Effector memory CD4-positive, alpha-beta T cell (primary cell): Measurements from ENCODE around the gene PTPRH.
"Not testable (repeated sequence)": the region's sequence is repeated elsewhere in the genome, so short reads cannot be mapped to it uniquely, and the experiment has no call there.

Experiments
- DNase-seq, 3 donors: peaks; one replicate each; pipeline ENCODE4 v3.0.0-alpha.2; 2020
- H3K27ac ChIP-seq: 2 replicates; pipeline ENCODE4 v1.7.0; 2013; ENCODE audit warnings: mild to moderate bottlenecking, low read length, moderate library complexity; ENCODE audit not compliant: insufficient read depth, poor library complexity, severe bottlenecking
- H3K27me3 ChIP-seq: replicated peaks from 2 replicates; pipeline ENCODE4 v1.7.0; 2013; ENCODE audit warnings: mild to moderate bottlenecking, low read length; ENCODE audit not compliant: insufficient read depth, control insufficient read depth, poor library complexity, severe bottlenecking
- H3K36me3 ChIP-seq: 2 replicates; pipeline ENCODE4 v1.7.0; 2013; ENCODE audit warnings: mild to moderate bottlenecking, low read length, moderate library complexity; ENCODE audit not compliant: control insufficient read depth, insufficient read depth
- H3K4me1 ChIP-seq: 2 replicates; pipeline ENCODE4 v1.7.0; 2013; ENCODE audit warnings: low read length, mild to moderate bottlenecking; ENCODE audit not compliant: control insufficient read depth, insufficient read depth, poor library complexity, severe bottlenecking
- H3K4me3 ChIP-seq: 2 replicates; pipeline ENCODE4 v1.7.0; 2013; ENCODE audit warnings: low read length, low read depth, mild to moderate bottlenecking; ENCODE audit not compliant: insufficient read depth, poor library complexity, severe bottlenecking
- H3K9me3 ChIP-seq: 2 replicates; pipeline ENCODE4 v1.7.0; 2013; ENCODE audit warnings: mild to moderate bottlenecking, low read length, moderate library complexity; ENCODE audit not compliant: control insufficient read depth

PTPRH gene

DNA sequence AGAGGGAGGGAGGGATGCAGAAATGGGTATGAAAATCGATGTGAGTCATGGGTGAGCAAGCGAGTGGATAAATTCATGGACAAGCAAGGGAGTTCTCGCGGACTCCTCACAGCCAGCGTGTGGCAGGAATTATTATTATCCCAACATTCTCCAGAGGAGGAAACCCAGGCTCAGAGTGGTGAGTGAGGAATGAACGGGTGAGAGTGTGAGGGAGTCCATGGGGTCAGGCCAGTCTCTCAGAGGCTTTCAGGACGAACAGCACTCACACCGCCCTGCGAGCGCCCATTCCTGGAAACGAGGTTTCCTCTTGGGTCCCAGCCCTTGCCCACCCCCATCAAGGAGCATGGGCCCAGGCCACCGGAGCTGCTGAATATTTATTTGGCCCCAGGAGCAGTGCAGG, 36.6 kb downstream of the PTPRH start:
- Histone ChIP-seq H3K9me3 (no peaks in the 10 kb centered on the region), H3K4me1 (peaks cover 13% of the 10 kb centered on the region), H3K27ac (no peak overlapping the region), H3K36me3 (no peaks in the 10 kb centered on the region), H3K4me3 (no peak overlapping the region), H3K27me3 (peaks cover 39% of the 10 kb centered on the region)
- no peak for DNase-seq

GRCh38 chr19:55172318-55172717, 37.0 kb downstream of the PTPRH start:
- not testable (repeated sequence) for H3K9me3 ChIP-seq, H3K27ac ChIP-seq, DNase-seq, H3K36me3 ChIP-seq, H3K4me3 ChIP-seq
- H3K27me3 ChIP-seq = peaks cover 38% of the 10 kb centered on the region
- peaks cover 13% of the 10 kb centered on the region for H3K4me1 ChIP-seq

DNA sequence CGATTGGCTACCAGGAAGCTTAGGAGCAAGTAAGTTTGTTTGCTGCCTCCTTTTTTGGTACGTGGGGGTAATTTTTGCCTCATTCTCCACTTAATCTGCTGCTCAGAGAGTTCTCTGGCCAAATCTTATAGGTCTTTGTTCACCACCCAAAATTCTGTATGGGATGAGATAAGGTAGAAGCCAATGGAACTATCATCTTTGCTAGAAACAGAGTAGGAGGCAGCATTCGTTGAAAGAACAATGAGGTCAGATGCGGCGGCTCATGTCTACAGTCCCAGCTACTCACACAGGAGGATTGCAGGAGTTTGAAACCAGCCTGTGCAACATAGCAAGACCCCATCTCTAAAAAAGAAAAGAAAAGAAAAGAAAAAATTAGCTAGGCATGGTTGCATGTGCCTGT, 37.9 kb downstream of the PTPRH start:
- Histone ChIP-seq H3K4me1 (peaks cover 18% of the 10 kb centered on the region), H3K27me3 (peaks cover 37% of the 10 kb centered on the region), H3K4me3 (no peak overlapping the region), H3K27ac (no peak overlapping the region), H3K9me3 (no peaks in the 10 kb centered on the region), H3K36me3 (no peaks in the 10 kb centered on the region)
- no peak for DNase-seq

- H3K27ac ChIP-seq = no peak overlapping the region
- no peaks in the 10 kb centered on the region for H3K9me3 ChIP-seq
- peaks cover 34% of the 10 kb centered on the region for H3K27me3 ChIP-seq
- no peak overlapping the region for H3K4me3 ChIP-seq
- no peaks in the 10 kb centered on the region for H3K36me3 ChIP-seq
- peaks cover 19% of the 10 kb centered on the region for H3K4me1 ChIP-seq
- DNase-seq = no peak
These were observed 40.2 kb downstream of the PTPRH start for GRCh38 chr19:55169136-55169535.

- peak; percentile 15 to 47 (median 30) for DNase-seq
- H3K36me3 ChIP-seq = no peaks in the 10 kb centered on the region
- no peak within 1 kb of the TSS for H3K27ac ChIP-seq
- peaks cover 28% of the 10 kb centered on the region for H3K27me3 ChIP-seq
- peak within 1 kb of the TSS; percentile 11 for H3K4me3 ChIP-seq
- H3K9me3 ChIP-seq = no peaks in the 10 kb centered on the region
- peaks cover 11% of the 10 kb centered on the region for H3K4me1 ChIP-seq
These were observed 42.6 kb downstream of the PTPRH start, which contains the start of gene DNAAF3 for GRCh38 chr19:55166530-55167268. Gene DNAAF3, minus strand, starts transcription at chr19:55166613. Its CDS starts 200 bp downstream, at chr19:55166413.

DNA sequence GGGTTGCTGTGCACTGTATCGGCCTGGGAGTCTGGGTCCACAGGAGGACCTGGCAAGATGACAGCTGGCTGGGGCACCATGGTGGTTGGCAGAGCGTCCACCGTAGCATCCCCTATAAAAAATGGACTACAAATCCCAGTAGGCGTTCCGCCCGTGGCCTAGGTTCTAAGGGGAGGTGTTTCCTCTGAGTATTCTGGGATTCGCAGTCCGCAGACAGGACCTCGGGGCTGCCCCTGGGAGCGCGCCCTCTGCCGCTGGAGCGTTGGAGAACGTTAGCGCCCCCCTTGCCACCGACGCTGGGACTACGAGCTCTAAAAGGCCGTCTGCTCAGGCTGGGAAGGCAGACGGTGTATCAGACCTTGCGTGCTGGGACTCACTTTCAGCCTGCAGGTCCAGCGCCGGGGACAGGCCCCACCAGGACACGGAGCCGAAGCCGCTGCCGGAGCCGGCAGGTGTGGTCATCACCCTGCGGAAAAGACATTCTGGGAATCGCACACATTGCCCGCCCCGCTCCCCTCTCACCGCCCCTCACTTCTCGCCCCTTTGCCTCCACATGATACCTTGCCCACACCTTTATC, 43.3 kb downstream of the PTPRH start:
- Histone ChIP-seq H3K4me1 (peaks cover 11% of the 10 kb centered on the region), H3K9me3 (no peaks in the 10 kb centered on the region), H3K27ac (no peak overlapping the region), H3K36me3 (no peaks in the 10 kb centered on the region), H3K27me3 (peaks cover 35% of the 10 kb centered on the region), H3K4me3 (peak overlapping the region; percentile 11)
- DNase-seq = no peak

DNA sequence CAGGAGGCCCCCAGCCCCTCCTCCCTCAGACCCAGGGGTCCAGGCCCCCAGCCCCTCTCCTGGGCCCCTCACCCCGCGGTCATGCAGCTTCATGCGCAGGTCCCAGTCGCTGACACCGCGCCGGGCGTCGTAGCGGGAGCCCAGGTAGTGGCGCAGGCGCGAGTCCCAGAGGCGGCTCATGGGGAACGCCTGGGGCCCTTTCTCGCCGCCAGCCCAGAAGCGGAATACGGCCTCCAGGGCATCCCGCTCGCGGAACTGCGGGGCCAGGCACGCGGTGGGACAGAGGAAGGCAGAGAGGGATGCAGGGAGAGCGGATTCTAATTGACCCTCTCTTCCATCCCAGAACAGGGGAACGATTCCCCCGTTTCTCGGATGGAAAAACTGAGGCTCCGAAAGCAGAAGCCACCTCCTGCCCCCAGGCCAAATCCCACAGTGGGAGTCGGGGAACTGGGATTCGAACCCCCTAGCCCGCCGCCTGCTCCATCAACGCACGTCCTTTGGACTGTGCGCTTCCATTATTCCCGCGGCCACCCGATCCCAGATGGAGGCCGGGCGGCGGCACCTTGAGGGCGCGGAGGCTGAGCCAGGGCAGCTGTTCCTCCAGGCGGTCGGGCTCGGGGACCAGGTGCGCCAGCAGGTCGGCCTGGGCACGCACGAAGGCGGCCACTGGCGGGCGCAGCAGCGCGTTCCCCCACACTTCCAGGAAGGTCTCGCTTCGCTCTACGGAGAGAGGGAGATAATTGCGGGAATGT, 47.6 kb downstream of the PTPRH start:
- no peak for DNase-seq
- Histone ChIP-seq H3K27ac (no peak overlapping the region), H3K9me3 (no peaks in the 10 kb centered on the region), H3K36me3 (no peaks in the 10 kb centered on the region), H3K4me1 (peaks cover 9% of the 10 kb centered on the region), H3K4me3 (no peak overlapping the region), H3K27me3 (peaks cover 54% of the 10 kb centered on the region)

DNA sequence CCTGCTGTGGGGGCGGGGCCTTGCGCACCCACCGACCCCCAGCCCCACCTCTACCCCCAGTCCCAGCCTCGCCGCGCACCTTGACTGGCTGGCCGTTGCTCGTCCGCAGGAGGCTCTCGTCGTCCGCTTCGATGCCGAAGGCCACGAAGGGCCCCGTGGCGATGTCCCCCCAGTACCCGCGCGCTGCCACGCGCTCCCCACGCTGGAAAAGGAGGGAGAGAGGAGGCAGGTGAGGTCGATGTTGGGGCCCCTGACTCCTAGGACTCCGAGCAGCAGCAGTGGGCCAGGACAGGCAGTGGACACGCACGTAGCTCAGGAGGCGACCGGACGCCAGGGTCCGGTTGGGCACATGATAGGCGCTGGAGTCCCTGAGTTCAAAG, 48.3 kb downstream of the PTPRH start:
- H3K27ac ChIP-seq = no peak overlapping the region
- H3K27me3 ChIP-seq = peaks cover 54% of the 10 kb centered on the region
- no peak overlapping the region for H3K4me3 ChIP-seq
- H3K36me3 ChIP-seq = no peaks in the 10 kb centered on the region
- no peaks in the 10 kb centered on the region for H3K9me3 ChIP-seq
- DNase-seq = no peak
- H3K4me1 ChIP-seq = peaks cover 4% of the 10 kb centered on the region

- H3K27ac ChIP-seq = no peak overlapping the region
- H3K27me3 ChIP-seq = peaks cover 49% of the 10 kb centered on the region
- H3K36me3 ChIP-seq = no peaks in the 10 kb centered on the region
- H3K4me1 ChIP-seq = peaks cover 3% of the 10 kb centered on the region
- no peaks in the 10 kb centered on the region for H3K9me3 ChIP-seq
- no peak overlapping the region for H3K4me3 ChIP-seq
- DNase-seq = peak; percentile 69 to 74 (median 72)
These were observed 48.9 kb downstream of the PTPRH start for GRCh38 chr19:55160128-55160985.
